GM21737 (cell line): ENCODE measurements around the gene DNAH12.
A peak's percentile ranks its signal among the peaks of the same experiment; 100 is the strongest.
"Not testable (repeated sequence)": the region's sequence is repeated elsewhere in the genome, so short reads cannot be mapped to it uniquely, and the experiment has no call there.

Source experiments
- ATAC-seq: cut with Tn5 transposase; IDR thresholded peaks from one replicate; pipeline ENCODE4 v1.9.1; 2021; ENCODE audit warnings: mild to moderate bottlenecking, moderate library complexity; ENCODE audit not compliant: unreplicated experiment

Gene DNAH12

DNA sequence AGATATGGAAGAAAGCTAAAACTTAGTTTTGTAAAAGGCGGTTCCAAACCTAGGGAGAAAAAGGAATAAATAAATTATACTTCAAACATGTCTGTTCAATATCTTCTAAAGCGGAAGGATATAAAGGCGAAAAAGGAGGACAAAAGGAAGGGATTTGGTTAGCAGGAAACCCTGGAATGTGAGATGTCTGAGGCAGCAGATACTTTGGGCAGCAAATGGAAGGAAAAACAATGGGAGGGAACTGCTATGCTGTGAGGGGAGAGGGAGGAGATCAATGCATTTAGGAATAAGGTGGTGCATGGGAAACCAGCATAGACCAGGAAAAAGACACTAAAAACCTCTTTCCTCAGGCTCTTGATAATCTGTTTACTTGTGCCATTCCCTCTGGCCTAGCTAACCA lies 120.8 kb downstream of the DNAH12 start:
- no peak for ATAC-seq

GRCh38 chr3:57421336-57421735 lies 122.8 kb downstream of the DNAH12 start:
- no peak for ATAC-seq

GRCh38 chr3:57420001-57420400 lies 124.1 kb downstream of the DNAH12 start:
- ATAC-seq: no peak

- no peak for ATAC-seq
Observed at GRCh38 chr3:57411715-57412114, 132.4 kb downstream of the DNAH12 start.

DNA sequence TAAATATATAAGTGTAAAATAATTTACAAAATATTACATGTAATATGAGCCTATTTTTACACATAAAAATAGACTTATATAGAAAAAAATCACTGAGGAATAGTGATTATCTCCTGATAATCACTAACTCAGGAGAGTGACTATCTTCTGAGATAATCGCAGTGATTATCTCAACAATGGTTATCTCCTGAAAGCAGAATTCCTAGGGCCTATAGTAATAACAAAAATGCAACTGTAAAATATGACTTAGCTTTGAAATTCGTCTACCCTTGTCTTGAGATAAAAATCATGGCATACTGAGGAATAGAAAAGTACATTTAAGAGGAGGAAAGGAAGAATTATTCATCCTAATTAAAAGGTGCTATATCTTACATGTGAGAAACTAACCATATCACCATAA lies 134.7 kb downstream of the DNAH12 start:
- ATAC-seq: no peak

DNA sequence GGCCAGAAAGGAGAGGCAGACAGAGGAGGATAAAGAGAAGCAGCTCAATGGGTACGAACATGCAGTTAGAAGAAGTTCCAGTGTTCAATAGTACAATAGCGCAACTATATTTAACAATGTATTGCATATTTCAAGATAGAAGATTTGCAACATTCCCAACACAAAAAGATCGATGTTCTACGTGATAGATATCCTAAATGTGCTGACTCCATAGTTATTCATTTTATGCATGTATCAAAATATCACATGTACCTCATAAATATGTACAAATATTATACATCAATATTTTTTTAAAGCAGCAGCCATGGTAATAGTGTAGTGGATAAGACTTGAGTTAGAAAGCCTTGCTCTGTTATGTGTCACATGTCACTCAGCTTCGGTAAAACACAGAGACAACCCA lies 141.5 kb downstream of the DNAH12 start:
- no peak for ATAC-seq

GRCh38 chr3:57397175-57398026 lies 146.7 kb downstream of the DNAH12 start:
- ATAC-seq: peak; percentile 97

- ATAC-seq: no peak
Observed at GRCh38 chr3:57393977-57394376, 150.2 kb downstream of the DNAH12 start.

DNA sequence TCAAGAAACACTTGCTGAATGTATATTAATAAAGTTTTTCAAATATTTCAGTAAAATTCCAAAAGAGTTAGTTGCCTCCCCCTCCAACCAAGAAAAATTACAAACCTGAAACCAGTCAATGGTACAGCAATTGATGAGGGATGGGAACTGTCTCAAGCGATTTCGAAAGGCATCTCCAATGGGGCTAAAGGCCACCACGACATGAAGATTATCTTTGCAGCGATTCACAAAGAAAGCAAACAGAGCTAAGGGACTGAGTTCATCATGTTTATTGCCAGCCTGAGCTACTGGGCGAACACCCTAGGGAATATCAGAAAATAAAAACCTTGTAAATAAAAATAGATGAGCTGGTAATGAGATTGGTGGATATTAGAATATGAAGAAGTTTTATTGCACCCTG lies 152.4 kb downstream of the DNAH12 start:
- no peak for ATAC-seq

DNA sequence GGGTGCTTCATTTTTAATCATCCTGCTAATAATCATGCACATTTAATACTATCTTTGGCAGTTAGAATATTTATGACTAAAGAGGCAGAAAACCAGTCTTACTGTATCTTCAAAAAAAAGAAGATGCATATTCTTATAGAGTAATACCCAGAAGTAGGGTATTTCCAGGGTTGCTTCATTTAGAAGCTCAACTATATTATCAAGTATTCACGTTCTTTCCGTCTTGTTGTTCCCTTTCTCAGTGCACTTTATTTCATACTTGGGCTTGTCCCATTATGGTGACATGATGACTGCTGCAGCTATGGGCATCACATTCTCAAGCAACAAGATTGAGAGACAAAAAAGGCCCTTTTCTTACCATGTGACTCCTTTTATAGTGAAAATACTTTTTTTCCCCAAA lies 154.9 kb downstream of the DNAH12 start:
- ATAC-seq: no peak

- ATAC-seq: no peak
Observed at GRCh38 chr3:57386307-57386706, 157.8 kb downstream of the DNAH12 start.

DNA sequence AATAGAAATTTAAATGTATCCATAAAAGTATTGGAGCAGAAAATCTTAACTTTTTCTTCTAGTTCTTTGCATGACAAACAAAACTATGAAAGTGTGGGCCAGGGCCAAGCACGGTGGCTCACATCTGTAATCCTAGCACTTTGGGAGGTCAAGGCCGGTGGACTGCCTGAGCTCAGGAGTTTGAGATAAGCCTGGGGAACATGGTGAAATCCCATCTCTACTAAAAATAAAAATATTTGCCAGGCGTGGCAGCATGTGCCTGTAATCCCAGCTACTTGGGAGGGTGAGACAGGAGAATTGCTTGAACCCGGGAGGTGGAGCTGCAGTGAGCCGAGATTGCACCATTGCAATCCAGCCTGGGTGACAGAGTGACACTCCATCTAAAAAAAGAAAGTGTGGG lies 158.6 kb downstream of the DNAH12 start:
- ATAC-seq: no peak

- ATAC-seq: no peak
Observed at GRCh38 chr3:57383838-57384237, 160.3 kb downstream of the DNAH12 start.

- ATAC-seq: no peak
Observed at GRCh38 chr3:57383406-57383805, 160.7 kb downstream of the DNAH12 start.

DNA sequence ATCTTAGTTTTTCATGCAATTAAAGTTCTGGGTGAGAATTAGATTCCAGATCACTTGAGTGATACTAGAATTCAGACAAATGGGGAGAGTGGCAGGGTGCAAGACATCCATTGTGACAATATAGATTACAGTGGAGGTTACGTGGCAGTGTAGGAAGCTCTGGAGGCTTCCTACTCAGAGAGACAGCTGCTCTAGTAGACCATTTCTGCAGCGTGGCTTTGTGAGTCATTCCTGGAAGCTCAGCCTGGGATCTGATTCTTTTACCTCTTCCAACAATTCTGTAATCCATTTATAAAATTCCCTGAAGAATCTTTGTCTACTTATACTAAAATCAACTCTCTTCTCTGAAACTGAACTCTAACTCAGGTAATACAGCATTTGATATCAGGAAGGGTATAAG lies 161.2 kb downstream of the DNAH12 start:
- ATAC-seq: no peak

GRCh38 chr3:57370341-57370740 lies 173.8 kb downstream of the DNAH12 start:
- no peak for ATAC-seq

DNA sequence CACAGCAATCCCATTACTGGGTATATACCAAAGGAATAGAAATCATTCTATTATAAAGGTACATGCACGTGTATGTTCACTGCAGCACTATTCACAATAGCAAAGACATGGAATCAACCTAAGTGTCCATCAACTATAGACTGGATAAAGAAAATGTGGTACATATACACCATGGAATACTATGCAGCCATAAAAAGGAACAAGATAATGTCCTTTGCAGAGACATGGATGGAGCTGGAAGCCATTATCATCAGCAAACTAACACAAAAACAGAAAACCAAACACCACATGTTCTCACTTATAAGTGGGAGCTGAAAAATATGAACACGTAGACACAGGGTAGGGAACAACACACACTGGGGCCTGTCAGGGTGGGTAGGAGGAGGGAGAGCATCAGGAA lies 179.1 kb downstream of the DNAH12 start:
- ATAC-seq: not testable (repeated sequence)

- ATAC-seq: not testable (repeated sequence)
Observed at GRCh38 chr3:57356275-57356674, 187.9 kb downstream of the DNAH12 start.

GRCh38 chr3:57354768-57355167 lies 189.4 kb downstream of the DNAH12 start:
- ATAC-seq: no peak

DNA sequence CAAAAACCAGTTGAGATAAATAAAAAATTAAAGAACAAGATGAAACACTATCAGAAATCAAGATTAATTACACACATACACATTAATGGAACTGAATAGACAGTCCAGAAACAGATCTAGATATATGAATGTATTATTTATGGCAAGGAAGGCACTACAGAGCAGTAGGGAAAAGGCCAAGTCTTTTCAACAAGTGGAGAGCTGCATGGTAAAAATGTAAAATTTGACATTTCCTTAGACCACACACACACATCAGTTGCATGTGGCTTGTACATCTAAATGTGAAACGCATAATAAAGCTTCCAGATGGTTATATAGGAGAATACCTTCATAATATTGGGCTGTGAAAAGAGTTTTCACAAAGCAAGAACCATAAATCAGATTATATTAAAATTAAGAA lies 193.9 kb downstream of the DNAH12 start:
- ATAC-seq: no peak

DNA sequence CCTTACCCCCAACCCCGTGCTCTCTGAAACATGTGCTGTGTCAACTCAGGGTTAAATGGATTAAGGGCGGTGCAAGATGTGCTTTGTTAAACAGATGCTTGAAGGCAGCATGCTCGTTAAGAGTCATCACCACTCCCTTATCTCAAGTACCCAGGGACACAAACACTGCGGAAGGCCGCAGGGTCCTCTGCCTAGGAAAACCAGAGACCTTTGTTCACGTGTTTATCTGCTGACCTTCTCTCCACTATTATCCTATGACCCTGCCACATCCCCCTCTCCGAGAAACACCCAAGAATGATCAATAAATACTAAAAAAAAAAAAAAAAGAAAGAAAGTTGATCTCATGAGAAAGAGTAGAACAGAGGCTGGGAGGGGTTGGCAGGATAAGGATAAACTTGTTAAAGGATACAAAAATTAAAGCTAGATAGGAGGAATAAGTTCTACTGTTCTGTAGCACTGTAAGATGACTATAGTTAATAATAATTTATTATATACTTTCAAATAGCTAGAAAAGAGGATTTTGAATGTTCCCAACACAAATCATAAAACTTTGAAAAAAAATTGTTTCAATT lies 205.0 kb downstream of the DNAH12 start:
- ATAC-seq: not testable (repeated sequence)

DNA sequence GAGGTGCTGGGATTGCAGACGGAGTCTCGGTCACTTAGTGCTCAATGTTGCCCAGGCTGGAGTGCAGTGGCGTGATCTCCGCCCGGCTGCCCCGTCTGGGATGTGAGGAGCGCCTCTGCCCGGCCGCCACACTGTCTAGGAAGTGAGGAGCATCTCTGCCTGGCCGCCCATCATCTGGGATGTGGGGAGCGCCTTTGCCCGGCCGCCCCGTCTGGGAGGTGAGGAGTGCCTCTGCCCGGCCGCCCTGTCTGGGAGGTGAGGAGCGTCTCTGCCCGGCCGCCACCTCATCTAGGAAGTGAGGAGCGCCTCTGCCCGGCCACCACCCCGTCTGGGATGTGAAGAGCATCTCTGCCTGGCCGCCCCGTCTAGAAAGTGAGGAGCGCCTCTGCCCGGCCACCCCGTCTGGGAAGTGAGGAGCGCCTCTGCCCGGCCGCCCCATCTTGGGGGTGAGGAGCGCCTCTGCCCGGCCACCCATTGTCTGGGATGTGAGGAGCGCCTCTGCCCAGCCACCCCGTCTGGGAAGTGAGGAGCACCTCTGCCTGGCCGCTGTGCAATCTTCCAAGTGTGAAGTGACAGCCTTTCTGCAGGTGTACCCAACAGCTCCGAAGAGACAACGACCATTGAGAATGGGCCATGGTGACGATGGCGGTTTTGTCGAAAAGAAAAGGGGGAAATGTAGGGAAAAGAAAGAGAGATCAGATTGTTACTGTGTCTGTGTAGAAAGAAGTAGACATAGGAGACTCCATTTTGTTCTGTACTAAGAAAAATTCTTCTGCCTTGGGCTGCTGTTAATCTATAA lies 205.7 kb downstream of the DNAH12 start:
- not testable (repeated sequence) for ATAC-seq
